Tibial artery (tissue), 4 donors: ENCODE data around the gene CYP11A1.

ENCODE experiments used
- DNase-seq, 2 donors: peaks; one replicate each; pipeline ENCODE4 v3.0.0-alpha.2; 2019
- H3K27ac ChIP-seq, 2 donors: fragments of 200-600 bp; sonication (generic) in 1 of 2; 1 replicate in 1 of 2; 2 replicates in 1 of 2; pipeline ENCODE4 v1.5.1; 2018 to 2019; ENCODE audit warnings: mild to moderate bottlenecking in 1 of 2
- H3K27me3 ChIP-seq, 2 donors: fragments of 200-600 bp; sonication (generic) in 1 of 2; one replicate each; pipeline versions ENCODE4 v1.5.1 to v1.6.0; 2016 to 2019
- H3K36me3 ChIP-seq, 3 donors: fragments of 200-600 bp; sonication (generic) in 2 of 3; one replicate each; pipeline ENCODE4 v1.5.1; 2016 to 2019; ENCODE audit warnings: mild to moderate bottlenecking in 2 of 3
- H3K4me1 ChIP-seq, 4 donors: fragments of 200-600 bp; sonication (generic) in 2 of 4; 1 replicate in 3 of 4; 2 replicates in 1 of 4; pipeline ENCODE4 v1.5.1; 2016 to 2019
- H3K4me3 ChIP-seq, 2 donors: fragments of 200-600 bp; sonication (generic) in 1 of 2; 1 replicate in 1 of 2; 2 replicates in 1 of 2; pipeline ENCODE4 v1.5.1; 2018 to 2019; ENCODE audit warnings: mild to moderate bottlenecking in 2 of 2
- H3K9me3 ChIP-seq, 3 donors: fragments of 200-600 bp; sonication (generic) in 1 of 3; one replicate each; pipeline ENCODE4 v1.5.1; 2016 to 2019
- intact Hi-C: fragments of 100-400 bp; cut with DNase I; formaldehyde crosslinking; loops from one replicate; pipeline ENCODE4 v1.15.0; 2023; ENCODE audit warnings: low total_unique reads
- TF ChIP-seq, protein P1 (sequence below), 2 experiments: fragments of 200-600 bp in 1 of 2; fragments of 450-650 bp in 1 of 2; IDR thresholded peaks; one replicate each; pipeline ENCODE4 v1.5.1; 2017 to 2019; ENCODE audit warnings: antibody characterized with exemption in 2 of 2, mild to moderate bottlenecking in 1 of 2, moderate library complexity in 1 of 2

CYP11A1 gene

GRCh38 chr15:74337607-74338211 is 29.7 kb downstream of the CYP11A1 start:
- Histone ChIP-seq H3K9me3 (no peaks in the 10 kb centered on the region), H3K27me3 (peaks cover 0 to under 1% of the 10 kb centered on the region in 2 donors), H3K4me3 (no peak overlapping the region), H3K36me3 (no peaks in the 10 kb centered on the region), H3K27ac (no peak overlapping the region), H3K4me1 (no peaks in the 10 kb centered on the region)
- intact Hi-C loops, result no loop called here
- TF ChIP-seq, protein P1, sequence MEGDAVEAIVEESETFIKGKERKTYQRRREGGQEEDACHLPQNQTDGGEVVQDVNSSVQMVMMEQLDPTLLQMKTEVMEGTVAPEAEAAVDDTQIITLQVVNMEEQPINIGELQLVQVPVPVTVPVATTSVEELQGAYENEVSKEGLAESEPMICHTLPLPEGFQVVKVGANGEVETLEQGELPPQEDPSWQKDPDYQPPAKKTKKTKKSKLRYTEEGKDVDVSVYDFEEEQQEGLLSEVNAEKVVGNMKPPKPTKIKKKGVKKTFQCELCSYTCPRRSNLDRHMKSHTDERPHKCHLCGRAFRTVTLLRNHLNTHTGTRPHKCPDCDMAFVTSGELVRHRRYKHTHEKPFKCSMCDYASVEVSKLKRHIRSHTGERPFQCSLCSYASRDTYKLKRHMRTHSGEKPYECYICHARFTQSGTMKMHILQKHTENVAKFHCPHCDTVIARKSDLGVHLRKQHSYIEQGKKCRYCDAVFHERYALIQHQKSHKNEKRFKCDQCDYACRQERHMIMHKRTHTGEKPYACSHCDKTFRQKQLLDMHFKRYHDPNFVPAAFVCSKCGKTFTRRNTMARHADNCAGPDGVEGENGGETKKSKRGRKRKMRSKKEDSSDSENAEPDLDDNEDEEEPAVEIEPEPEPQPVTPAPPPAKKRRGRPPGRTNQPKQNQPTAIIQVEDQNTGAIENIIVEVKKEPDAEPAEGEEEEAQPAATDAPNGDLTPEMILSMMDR (IDR thresholded peaks at IDR 0.05), result no peak
- DNase-seq, result peak in 1 of 2 donors; percentile 34

DNA sequence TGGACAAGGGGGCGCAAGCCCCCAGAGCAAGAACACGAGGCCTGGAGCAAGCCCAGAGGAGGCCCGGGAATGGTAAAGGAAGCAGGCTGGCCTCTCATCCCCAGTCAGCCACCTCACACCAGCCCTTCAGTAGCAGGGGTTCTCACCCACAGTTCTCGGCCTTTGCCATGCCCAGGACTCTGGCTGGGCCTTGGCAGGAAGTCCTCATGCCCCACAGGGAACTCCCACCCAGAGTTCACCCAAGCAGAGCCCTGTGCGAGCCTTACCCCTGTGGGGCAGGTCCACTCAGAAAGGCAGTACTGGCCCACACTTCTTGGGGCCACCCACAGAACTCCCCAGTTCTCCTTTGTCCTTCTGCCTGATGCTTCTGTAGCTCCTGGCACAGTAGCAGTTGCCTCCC is 30.3 kb downstream of the CYP11A1 start:
- H3K27ac ChIP-seq, result no peak overlapping the region
- H3K4me3 ChIP-seq, result no peak overlapping the region
- H3K4me1 ChIP-seq, result no peaks in the 10 kb centered on the region
- no peaks in the 10 kb centered on the region for H3K36me3 ChIP-seq
- intact Hi-C loops, result no loop called here
- no peaks in the 10 kb centered on the region for H3K9me3 ChIP-seq
- TF ChIP-seq, protein P1 (IDR thresholded peaks at IDR 0.05), result no peak
- DNase-seq, result peak in 1 of 2 donors; percentile 47
- no peaks in the 10 kb centered on the region for H3K27me3 ChIP-seq

DNA sequence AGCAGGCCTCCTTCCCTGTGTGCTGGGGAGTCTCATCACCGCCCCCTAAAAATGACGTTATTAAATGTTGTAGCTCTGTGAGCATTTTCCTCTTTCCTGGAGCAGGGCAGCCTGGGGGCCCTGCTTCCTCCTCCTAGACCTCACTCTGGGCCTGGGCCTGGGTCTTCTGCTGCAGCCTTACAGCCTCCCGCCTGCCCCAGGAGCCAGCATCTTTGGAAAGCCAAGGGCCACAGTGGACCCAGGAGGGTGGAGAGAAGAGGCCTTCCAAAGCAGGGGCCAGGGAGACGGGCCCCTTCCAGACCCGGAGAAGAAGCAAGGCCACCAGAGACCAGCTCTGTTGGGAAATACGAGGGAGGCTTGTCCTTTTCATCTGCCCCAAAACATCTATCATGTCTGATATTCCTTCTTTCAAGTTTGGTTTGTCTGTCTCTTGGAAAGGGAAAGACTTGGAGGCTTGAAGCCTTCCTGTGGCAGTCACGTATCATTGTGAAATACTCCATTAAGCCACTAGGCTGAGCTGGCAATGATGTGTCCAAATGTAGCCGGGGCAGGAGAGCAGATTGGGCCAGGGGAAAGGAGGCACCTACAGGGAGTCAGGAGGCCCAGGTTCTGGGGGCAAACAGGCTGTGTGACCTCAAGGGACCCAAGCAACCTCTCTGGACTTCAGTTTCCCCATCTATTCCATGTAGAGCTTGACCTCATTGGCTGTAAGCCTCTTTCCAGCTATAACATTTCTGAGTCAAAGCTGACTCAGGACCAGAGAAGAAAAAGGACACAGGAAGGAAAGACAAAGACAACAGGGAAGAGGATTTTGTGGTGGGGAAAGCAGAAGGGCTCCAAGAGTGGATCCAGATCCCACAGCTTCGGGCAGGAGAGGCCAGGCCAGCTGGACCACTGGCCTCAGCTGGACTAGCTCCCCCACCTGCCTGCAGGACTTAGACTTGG is 31.1 kb downstream of the CYP11A1 start:
- intact Hi-C loops, result no loop called here
- Histone ChIP-seq H3K4me1 (no peaks in the 10 kb centered on the region), H3K4me3 (no peak overlapping the region), H3K9me3 (no peaks in the 10 kb centered on the region), H3K36me3 (no peaks in the 10 kb centered on the region), H3K27me3 (no peaks in the 10 kb centered on the region), H3K27ac (no peak overlapping the region)
- DNase-seq, result peak in 1 of 2 donors; percentile 12
- TF ChIP-seq, protein P1 (IDR thresholded peaks at IDR 0.05), result no peak

DNA sequence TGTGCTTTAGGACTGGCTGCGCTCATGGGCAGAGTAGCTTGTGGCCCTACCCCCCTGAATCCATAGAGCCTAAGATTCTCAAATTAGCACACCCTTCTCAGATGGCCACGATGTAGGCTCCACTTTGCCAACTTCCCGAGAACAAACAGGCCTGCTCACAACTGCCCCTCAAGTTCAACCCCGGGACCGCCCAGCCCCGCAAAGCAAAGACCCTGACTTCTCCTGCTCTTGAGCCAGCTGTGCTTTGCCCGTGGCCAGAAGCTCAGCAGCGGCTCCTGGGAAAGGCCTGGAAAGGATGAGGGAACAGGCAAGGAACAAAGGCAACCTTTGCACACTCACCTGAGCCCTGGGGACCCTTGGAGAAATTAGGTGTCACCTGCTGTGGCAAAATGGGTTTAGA is 32.0 kb downstream of the CYP11A1 start:
- no peak for DNase-seq
- intact Hi-C loops, result no loop called here
- Histone ChIP-seq H3K4me1 (no peaks in the 10 kb centered on the region), H3K27ac (no peak overlapping the region), H3K9me3 (no peaks in the 10 kb centered on the region), H3K4me3 (no peak overlapping the region), H3K36me3 (no peaks in the 10 kb centered on the region), H3K27me3 (no peaks in the 10 kb centered on the region)
- TF ChIP-seq, protein P1 (IDR thresholded peaks at IDR 0.05), result no peak

DNA sequence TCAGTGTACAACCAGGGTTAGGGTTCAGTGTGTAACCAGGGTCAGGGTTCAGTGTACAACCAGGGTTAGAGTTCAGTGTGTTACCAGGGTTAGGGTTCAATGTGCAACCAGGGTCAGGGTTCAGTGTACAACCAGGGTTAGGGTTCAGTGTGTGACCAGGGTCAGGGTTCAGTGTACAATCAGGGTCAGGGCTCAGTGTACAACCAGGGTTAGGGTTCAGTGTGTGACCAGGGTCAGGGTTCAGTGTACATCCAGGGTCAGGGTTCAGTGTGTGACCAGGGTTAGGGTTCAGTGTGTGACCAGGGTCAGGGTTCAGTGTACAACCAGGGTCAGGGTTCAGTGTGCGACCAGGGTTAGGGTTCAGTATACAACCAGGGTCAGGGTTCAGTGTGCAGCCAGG is 33.3 kb downstream of the CYP11A1 start:
- H3K36me3 ChIP-seq, result no peaks in the 10 kb centered on the region

More for the DNA sequence above, 33.3 kb downstream of the CYP11A1 start:
- intact Hi-C loops, result no loop called here
- no peak overlapping the region for H3K27ac ChIP-seq
- no peak for DNase-seq
- TF ChIP-seq, protein P1 (IDR thresholded peaks at IDR 0.05), result no peak
- H3K4me1 ChIP-seq, result no peaks in the 10 kb centered on the region
- no peak overlapping the region for H3K4me3 ChIP-seq
- H3K27me3 ChIP-seq, result no peaks in the 10 kb centered on the region
- H3K9me3 ChIP-seq, result no peaks in the 10 kb centered on the region
